G401.6 (cell line): ENCODE results near the gene IL12RB2.
A peak's percentile ranks its signal among the peaks of the same experiment; 100 is the strongest.

ENCODE experiments used
- FAIRE-seq: peaks from 2 replicates; lab custom pipeline; 2012; peaks lifted over from hg19 to GRCh38; lab: Jason Lieb, UNC

Gene IL12RB2

DNA sequence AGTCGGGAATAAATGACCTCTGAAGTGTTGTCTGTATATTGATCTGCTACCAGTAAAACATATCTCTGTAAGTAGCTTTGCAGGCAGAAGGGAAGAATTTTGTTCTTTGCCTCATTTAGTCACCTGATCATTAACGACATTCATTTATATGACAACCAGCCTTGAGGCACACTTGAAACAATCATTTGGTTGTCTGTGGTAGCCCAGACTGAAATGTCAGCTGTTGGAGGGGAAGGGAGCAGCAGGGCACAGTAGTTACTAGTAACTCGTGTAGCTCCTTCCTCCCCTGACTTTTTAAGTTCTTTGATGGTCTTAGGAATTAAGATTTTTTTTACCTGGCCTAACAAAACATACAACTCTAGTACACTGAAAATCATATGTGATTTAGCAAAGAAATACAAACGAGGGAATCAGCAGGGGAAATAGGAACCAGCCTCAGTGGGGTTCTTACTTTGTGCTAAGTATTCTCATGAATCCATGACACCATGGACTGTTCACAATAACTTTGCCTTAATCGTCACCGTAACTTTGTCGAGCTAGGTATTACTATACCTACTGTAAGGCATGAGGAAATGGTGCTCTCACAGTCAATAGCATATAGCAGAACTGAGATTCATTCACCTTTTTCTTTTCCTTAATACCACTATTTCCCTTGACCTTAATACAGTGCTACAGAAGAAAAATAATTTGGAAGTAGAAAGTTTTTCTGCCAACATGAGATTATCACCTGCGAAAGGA, 6.4 kb downstream of the IL12RB2 start:
- no peak for FAIRE-seq

DNA sequence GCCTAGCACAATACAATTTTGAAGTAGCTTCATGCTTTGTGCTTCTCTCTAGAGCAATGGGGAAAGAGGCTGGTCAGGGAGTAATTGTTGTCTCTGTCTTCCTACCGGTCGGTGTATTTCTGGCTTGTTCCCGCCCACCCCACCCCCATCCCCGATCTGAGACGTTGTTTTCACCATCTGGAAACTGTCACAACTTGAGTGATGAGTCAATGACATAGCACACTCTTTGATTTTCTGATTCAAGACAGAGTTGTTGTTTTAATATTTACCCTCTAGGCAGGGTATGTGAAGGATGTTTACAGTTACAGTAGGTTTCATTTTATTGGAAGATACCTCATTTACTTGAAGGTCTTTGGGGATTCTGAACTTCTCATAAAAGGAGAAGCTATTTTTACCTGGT, 7.0 kb downstream of the IL12RB2 start:
- FAIRE-seq, result no peak

DNA sequence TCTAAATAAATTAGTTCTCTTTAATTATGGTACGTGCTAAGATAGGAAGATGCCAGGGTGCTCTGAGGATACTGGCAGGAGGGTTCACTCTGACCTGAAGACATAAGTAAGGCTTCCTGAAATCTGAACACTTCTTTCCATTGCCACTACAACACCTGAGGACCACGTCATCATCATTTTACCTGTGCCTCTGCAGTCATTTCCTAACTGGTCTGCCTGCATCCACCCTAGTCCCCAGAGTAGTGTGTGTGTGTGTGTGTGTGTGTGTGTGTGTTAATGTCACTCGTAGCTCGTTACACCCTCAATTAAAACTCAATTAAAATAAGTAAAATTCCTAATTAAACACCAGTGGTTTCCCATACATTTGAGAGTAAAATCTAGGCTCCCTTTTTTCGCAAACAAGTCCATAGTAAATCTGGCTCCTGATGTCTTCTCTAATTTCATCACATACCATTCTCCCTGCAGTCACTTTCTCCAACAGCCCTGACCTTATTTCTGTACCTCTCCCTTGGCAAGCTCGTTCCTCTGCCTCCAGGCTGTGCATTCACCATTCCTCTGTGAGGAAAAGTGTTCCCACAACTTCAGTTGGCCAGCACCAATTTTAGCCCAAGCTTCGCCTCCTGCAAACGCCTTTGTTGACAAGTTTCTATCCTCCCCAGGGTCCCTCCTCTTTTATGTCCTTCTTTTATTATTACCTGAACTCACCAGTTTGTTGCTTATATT, 8.7 kb downstream of the IL12RB2 start:
- no peak for FAIRE-seq

DNA sequence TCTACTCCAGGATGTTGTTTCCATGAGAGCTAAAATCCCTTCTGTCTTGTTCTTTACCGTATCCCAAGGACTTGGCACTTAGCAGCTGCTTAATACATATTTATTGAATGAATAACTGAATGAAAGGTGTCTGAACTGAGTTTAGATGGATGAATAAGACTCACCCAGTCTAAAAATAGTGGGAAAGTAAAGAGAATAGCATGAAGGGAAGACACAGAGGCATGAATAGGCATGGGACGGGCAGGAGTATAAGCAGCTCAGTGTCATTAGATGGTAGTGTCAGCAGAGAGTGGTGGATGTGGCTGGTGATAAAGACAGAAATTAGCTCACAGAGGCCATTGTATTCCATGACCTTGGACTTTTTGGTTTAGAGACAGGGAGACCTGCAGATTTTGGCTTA, 9.2 kb downstream of the IL12RB2 start:
- FAIRE-seq, result no peak

DNA sequence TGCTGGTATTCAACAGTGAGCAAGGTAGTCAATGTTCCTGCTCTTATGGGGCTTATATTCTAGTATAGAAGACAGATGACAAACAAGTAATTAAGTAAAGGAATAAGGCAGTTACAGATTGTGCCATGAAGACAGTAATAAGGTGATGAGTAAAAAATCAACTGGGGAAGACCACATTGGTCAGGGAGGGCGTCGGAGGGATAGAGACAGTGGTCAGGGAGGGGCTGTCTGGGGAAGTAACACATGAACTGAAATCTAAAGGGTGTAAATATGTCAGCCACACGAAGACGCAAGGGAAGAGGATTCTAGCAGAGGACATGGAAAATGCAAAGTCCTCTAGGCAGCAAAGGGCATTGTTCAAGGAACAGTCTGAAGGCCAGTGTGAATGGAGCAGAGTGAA, 10.1 kb downstream of the IL12RB2 start:
- no peak for FAIRE-seq

DNA sequence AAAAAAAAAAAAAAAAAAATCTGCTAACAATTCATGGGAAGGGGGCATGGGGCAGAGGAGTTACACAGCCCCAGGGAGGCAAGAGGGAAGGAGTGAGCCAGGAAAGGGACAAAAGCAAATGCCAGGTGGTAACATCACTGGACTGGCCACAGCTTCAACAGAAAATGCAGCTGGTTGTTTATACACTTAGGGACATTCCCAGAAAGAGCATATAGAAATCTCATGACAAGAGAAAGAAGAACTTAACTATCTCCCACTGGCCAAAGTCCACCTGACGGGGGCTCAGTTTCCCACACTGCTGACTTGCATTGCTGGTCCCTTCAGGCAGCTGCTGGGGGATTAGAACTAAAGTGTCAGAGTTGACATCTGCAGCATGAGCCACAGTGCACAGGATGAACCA, 14.8 kb downstream of the IL12RB2 start:
- FAIRE-seq, result no peak

DNA sequence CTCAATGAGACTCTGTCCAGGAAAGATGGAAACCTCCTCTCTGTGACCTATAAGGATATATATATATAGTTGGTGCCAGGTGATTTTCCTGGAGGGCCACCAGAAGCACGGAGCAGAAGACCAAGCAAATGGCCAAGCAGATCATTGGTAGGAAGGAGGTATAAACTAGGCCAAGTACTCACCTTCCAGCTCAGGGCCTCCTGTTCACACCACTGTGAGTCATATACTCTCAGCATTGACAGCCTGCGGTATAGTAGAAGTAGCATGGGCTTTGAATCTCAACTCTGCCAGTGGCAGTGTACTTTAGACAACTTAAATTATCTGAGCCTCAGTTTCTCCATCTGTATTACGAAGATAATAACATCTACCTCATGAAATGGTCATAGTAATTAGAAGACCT, 15.4 kb downstream of the IL12RB2 start:
- no peak for FAIRE-seq

DNA sequence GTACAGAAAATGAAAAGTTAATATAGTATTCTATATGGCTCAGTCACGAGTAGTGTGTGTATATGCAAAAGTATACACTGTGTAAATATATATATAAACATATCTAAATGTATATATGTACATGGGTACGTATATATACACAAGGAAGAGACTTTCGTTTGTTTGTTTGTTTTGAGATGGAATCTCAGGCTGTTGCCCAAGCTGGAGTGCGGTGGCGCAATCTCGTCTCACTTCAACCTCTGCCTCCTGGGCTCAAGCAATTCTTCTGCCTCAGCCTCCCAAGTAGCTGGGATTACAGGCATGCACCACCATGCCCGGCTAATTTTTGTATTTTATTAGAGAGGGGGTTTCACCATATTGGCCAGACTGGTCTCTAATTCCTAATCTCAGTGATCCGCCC, 16.4 kb downstream of the IL12RB2 start:
- FAIRE-seq, result no peak

DNA sequence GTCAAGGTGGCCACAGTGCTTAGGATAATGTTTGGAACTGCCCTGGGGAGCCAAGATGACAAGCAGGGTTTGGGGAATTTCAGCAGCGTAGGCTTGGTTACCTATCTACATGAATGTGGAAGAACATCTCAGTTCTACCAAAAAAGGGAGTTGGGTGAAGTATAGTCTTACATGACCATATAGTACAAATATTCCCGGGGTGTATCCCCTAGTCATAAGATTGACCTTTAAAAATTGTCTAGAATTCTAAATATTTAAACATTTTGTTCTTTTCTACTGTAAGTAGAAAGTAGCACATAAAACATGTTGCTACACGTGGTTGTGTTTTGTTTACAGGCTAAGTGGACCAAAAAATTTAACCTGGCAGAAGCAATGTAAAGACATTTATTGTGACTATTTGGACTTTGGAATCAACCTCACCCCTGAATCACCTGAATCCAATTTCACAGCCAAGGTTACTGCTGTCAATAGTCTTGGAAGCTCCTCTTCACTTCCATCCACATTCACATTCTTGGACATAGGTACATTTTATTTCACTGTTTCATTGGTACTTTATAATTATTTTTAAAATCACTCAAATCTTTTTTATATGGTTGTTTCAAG, 20.3 kb downstream of the IL12RB2 start:
- FAIRE-seq, result no peak

DNA sequence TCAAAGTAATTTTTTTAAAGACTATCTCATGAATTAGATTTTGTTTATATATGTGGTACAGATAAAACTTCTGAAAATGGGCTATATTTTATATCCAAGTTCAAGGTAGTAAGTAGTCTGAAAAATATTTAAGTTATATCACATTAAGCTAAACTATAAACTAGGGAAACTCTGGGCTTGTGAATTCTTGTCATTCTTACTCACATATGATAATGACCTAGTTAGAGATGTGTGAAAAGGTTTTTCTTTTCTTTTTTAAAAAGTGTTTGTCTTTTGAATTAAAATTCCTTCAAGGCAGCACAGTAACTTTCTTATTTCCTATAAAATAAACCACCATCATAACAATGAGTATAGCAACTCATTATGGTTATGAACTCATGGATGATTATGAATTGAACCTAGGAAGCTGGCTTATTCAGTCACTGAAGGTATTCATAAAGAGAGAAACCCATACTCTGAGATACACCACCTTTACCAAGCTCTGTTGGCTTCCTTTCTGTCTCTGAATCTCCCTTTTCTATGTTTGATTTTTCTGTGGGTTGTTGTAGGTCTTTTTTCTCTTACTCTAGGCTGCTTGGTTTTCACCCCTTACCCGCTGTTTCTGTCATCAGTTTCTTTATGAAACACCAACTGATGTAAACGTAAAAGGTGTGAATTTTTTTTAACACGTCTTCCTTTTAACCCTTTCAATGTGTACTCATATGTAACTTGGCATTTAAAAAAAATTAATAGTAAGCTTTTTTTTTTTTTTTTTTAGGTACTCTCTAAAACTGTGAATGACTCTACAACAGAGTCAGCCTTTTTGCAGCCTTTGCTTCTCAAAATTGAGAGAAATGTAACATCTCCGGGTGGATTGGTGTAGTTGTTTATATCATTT, 25.2 kb downstream of the IL12RB2 start:
- peak; percentile 6 for FAIRE-seq

DNA sequence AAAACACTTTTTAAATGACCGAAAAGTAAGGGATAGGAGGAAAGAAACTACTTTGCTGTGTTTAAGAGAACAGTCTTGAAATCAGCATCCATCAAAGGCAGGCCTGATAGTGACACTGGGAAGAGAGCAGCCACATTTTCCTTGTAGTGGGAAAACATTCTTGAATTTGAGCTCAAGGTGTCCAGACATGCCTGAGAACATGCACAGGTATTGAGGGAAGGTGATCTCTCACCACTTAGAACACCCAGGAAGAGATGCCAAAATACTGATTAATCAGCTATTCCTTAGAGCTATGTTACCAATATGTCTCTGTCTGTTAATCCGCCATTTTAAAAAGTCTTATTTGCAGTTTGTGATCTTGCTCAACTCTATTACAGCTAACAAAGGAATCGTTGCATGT, 25.9 kb downstream of the IL12RB2 start:
- no peak for FAIRE-seq

DNA sequence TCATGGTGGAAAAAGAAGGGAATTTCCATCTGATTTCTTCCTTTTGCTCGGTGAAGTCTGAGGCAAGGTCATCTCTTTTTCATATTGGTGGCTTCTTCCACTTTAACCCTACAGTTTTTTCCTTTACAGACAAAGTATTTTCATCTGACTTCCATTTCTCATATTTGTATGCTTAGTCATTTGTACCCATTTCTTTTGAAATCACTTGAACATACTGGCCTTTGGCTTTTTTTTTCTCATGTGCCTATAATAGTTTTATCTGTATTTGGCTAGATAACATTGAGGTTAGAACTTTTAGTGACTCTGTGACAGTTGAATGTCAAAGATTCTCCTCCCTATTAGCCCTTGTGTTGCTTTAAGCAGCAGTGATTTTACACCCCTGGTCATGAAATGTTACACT, 27.7 kb downstream of the IL12RB2 start:
- FAIRE-seq, result no peak

DNA sequence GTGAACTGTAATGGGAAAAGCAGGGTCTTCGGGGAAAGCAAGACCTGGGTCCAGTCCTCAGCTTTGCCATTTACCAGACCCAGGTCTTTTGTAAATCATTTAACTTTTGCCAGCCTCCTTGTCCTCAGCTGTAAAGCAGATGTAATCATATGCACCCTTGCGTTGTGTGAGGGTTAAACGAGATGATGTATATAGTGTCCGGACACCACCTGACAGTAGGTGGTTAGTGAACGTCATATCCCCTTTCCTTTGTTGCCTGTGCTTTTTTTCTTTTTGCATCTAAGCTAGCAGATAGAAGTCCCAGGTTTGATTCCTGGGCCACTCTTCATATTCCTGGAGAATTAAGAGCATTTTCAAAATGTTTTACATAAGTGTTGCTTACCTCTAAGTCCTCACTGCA, 28.5 kb downstream of the IL12RB2 start:
- no peak for FAIRE-seq

DNA sequence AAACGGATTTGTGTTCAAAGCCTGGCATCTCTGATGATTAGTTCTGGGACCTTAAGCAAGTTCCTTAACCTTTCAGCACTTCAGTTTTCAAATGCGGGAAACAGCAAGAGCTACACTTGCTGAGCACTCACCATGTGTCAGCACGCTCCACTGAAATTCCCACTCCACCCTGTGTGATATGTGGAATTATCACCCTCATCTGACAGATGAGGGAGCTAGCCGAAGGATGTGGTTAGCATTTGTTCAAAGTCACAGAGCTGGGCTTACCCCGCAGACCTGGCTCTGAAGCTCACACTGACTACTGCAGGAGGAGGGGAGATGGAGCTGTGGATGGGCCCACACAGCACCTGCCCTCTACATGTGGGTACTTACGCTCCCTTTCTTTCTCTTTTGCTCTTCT, 29.1 kb downstream of the IL12RB2 start:
- FAIRE-seq, result no peak

DNA sequence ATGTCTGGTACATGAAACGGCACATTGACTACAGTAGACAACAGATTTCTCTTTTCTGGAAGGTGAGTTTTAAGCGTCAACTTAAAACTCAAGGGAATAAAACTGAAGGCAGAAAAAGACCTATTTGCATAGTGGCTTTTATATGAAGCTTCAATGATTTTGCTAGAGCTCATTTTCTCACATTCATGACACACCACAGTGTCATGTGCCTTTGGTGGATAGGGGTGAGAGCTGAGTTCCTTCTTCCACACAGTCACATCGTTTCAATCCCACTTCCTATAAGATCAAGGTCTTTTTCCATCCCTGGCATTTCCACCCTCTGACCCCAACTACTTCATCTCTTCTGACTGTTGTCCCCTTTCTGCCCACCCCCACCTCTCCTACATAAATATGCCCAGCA, 31.0 kb downstream of the IL12RB2 start:
- FAIRE-seq, result no peak

DNA sequence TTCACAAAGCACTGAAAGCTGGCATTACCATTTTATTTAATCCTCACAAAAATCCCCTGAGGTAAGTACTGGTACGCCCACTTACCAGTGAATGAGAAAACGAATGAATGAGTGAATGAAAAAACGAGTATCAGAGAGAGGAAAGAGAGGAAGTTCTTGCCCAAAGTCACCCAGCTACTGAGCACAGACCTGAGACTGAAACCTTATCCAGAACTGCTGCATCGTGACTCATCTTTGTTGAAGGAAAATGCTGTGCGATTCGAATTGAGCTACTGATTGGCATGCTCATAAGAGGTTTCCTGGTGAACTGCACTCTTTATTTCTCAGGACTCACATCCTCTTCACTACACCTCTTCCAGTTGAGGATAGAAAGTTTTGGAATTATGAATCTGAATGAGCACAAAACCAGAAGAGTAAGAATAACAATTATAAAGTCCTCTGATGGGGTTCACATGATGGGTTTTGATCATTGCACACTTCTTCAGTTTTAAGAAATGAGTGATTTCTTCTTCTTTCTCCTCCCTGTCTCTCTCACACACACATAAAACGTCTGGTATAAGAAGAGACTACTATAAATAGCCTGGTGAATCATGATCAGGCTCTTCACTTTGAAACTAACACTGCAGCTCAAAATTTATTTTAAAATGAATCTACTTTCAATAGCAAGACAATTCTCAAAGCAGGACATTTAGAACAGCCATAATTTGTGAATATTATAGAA, 32.1 kb downstream of the IL12RB2 start:
- FAIRE-seq, result no peak

DNA sequence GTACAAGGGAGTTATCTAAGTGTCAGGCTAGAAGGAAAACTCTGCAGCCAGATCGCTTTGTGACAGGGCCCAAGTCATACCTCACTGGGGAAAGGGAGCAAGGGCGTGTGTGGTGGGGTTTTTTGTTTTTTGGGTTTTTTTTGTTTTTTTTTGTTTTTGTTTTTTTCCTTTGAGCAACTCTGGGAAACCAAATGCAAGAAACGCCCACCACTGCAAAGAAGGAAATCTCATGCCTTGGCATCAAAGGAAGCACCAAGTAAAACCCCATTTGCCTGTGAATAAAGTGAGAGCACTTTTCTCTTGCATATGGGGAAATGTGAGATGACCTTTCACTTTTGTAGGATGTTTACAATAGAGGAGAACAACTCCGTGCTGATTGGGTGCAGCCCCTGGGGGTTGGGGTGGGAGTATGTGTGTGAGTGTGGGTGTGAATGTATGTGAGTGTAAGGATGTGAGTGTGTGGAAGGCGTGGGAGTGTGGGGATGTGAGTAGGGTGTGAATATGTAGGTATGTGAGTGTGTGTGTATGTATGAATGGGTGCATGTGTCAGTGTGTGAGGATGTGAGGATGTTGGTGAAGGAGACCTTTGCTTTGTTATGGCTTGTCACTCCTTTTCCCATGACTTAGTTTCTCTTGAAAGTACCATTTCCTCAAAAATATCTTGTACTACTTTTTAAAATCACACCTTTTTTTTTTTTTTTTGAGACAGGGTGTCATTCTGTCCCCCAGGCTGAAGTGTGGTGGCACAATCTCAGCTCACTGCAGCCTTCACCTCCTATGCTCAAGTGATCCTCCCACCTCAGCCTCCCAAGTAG, 34.6 kb downstream of the IL12RB2 start:
- no peak for FAIRE-seq

DNA sequence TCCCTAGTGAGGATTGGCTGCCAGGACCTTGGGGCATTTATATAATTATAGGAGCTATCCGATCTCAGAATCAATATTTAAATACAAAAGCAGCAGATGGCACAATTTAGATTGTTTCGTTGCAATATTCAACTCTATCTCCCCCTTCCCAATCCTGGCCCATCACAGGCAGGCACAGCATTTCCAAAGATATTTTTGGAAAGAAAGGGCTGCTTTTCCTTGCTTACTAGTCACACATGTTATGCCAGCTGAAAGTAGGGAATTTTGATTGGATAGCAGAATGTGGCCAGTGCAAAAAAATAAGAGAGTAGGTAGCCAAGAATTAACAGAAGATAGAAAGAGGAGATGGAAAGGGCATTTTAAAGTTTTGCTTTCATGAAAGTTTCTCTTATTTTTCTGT, 37.9 kb downstream of the IL12RB2 start:
- FAIRE-seq, result no peak

DNA sequence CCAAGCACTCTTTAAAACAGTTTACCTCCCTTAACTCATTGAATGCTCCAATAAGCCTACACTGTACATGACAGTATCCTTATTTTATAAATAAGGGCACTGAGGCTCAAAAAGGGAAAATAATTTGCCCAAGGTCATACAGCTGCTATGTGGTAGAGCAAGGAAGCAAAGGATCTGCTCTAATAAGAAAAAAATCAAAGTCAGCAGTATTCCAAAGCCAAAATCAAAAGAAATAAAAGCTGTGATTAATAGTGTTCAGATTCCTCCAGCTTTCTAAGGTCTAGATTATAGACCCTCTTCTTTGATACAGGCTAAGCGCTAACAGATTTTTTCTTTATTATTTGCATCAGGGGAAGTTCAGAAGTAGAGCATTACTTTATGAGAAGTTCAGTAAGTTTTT, 39.3 kb downstream of the IL12RB2 start:
- no peak for FAIRE-seq

DNA sequence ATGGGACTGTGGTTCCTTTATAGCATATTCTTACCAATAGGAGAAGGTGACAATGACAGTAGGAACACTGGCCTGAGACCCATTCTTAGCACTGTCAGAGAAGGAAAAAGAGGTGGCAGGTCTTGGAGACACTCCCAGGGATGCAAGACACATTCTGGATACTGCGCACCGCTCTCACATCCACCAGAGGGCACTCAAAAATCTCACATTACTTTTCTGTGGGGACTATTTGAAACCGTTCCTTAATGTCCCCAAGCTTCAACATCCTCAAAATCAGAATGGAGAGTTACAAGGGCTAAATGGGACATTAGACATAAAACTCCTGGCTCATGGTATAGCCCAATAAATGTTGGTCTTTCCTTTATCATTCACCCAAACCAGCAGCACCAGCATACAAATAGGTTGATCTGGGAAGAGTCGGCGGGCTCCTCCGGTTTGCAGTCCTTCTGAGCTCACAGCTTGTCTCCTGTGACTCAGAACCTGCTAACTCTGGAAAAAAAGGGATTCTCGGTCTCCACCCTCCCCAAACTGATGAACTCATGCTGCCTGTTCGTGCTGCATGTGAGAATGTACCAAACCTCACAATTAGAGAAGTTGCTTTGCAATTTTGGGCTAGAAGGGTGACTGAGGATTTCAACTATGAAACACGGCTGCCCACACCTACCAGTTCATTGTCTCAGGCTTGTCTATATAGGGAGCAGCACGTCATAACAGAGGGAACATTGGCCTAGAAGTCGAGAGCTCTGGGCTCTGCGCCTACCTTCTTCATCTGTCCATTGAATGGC, 40.2 kb downstream of the IL12RB2 start:
- no peak for FAIRE-seq
